ENCODE data around the gene BSN. TPM values are rescaled to one million over a fixed set of nuclear protein-coding genes. Genes with fewer than 3 reads are reported as not detected.

BSN gene
- total RNA-seq, 2 experiments from 2014 or later, result 0.03 to 0.27 TPM

GRCh38 chr3:49591615-49592014 lies 37.3 kb downstream of the BSN start:
- no peaks in the 10 kb centered on the region for H3K36me3 ChIP-seq (ENCODE audit: insufficient read depth, low read length)
- intact Hi-C loops (cut with micrococcal nuclease; ENCODE audit: unreplicated experiment), result no loop called here
- POLR2A ChIA-PET, result no interaction called here
- no peaks in the 10 kb centered on the region for H3K79me2 ChIP-seq (ENCODE audit: insufficient read depth, low read depth, low read length)
- no peak for DNase-seq (ENCODE audit: low spot score)
- no peak overlapping the region for H3K27ac ChIP-seq (ENCODE audit: low read depth, low read length, poor library complexity, severe bottlenecking)
- no peaks in the 10 kb centered on the region for H3K9me3 ChIP-seq (ENCODE audit: low read length)
- no peaks in the 10 kb centered on the region for H3K9me2 ChIP-seq (ENCODE audit: insufficient read depth, low read length)
- no peaks in the 10 kb centered on the region for H3K4me1 ChIP-seq (ENCODE audit: insufficient read depth, low read length, poor library complexity, severe bottlenecking)
- H2AFZ ChIP-seq (ENCODE audit: low read length), result no peak overlapping the region
- no TSS peak for BruUV-seq (replicated peaks)
- H4K20me1 ChIP-seq (ENCODE audit: insufficient read depth, low read length), result no peaks in the 10 kb centered on the region
- no peak overlapping the region for H3K4me3 ChIP-seq (ENCODE audit: low read depth, low read length, poor library complexity, severe bottlenecking)
- CTCF ChIA-PET (ENCODE audit: unreplicated experiment), result no interaction called here
- no peak for TF ChIP-seq EZH2phosphoT487 (IDR thresholded peaks at IDR 0.05; ENCODE audit: borderline replicate concordance, low read depth, low read length)
- TF ChIP-seq CTCF (conservative IDR thresholded peaks at IDR 0.05; ENCODE audit: low read length), result no peak
- no peak overlapping the region for H3K4me2 ChIP-seq (ENCODE audit: low read length)

GRCh38 chr3:49593041-49593440 lies 38.8 kb downstream of the BSN start:
- no TSS peak for BruUV-seq (replicated peaks)
- DNase-seq (ENCODE audit: low spot score), result no peak
- H2AFZ ChIP-seq (ENCODE audit: low read length), result no peak overlapping the region
- H3K36me3 ChIP-seq (ENCODE audit: insufficient read depth, low read length), result no peaks in the 10 kb centered on the region
- no peak overlapping the region for H3K4me3 ChIP-seq (ENCODE audit: low read depth, low read length, poor library complexity, severe bottlenecking)
- intact Hi-C loops (cut with micrococcal nuclease; ENCODE audit: unreplicated experiment), result no loop called here
- no peaks in the 10 kb centered on the region for H3K9me2 ChIP-seq (ENCODE audit: insufficient read depth, low read length)
- no peaks in the 10 kb centered on the region for H3K4me1 ChIP-seq (ENCODE audit: insufficient read depth, low read length, poor library complexity, severe bottlenecking)
- H3K9me3 ChIP-seq (ENCODE audit: low read length), result no peaks in the 10 kb centered on the region
- ChIA-PET POLR2A (no interaction called here), CTCF (ENCODE audit: unreplicated experiment) (no interaction called here)
- no peaks in the 10 kb centered on the region for H3K79me2 ChIP-seq (ENCODE audit: insufficient read depth, low read depth, low read length)
- H4K20me1 ChIP-seq (ENCODE audit: insufficient read depth, low read length), result no peaks in the 10 kb centered on the region
- H3K27ac ChIP-seq (ENCODE audit: low read depth, low read length, poor library complexity, severe bottlenecking), result no peak overlapping the region
- no peak overlapping the region for H3K4me2 ChIP-seq (ENCODE audit: low read length)
- no peak for TF ChIP-seq CTCF (conservative IDR thresholded peaks at IDR 0.05; ENCODE audit: low read length)
- no peak for TF ChIP-seq EZH2phosphoT487 (IDR thresholded peaks at IDR 0.05; ENCODE audit: borderline replicate concordance, low read depth, low read length)

GRCh38 chr3:49600781-49601180 lies 46.5 kb downstream of the BSN start:
- H3K27ac ChIP-seq (ENCODE audit: low read depth, low read length, poor library complexity, severe bottlenecking), result no peak overlapping the region
- no peaks in the 10 kb centered on the region for H3K9me2 ChIP-seq (ENCODE audit: insufficient read depth, low read length)
- no TSS peak for BruUV-seq (replicated peaks)
- TF ChIP-seq CTCF (conservative IDR thresholded peaks at IDR 0.05; ENCODE audit: low read length) (no peak), EZH2phosphoT487 (IDR thresholded peaks at IDR 0.05; ENCODE audit: borderline replicate concordance, low read depth, low read length) (no peak)
- H4K20me1 ChIP-seq (ENCODE audit: insufficient read depth, low read length), result no peaks in the 10 kb centered on the region
- CTCF ChIA-PET (ENCODE audit: unreplicated experiment), result no interaction called here
- intact Hi-C loops (cut with micrococcal nuclease; ENCODE audit: unreplicated experiment), result no loop called here
- no peak overlapping the region for H3K4me2 ChIP-seq (ENCODE audit: low read length)
- no peak overlapping the region for H2AFZ ChIP-seq (ENCODE audit: low read length)
- H3K79me2 ChIP-seq (ENCODE audit: insufficient read depth, low read depth, low read length), result no peaks in the 10 kb centered on the region
- no peaks in the 10 kb centered on the region for H3K9me3 ChIP-seq (ENCODE audit: low read length)
- no peak overlapping the region for H3K4me3 ChIP-seq (ENCODE audit: low read depth, low read length, poor library complexity, severe bottlenecking)
- H3K4me1 ChIP-seq (ENCODE audit: insufficient read depth, low read length, poor library complexity, severe bottlenecking), result no peaks in the 10 kb centered on the region
- POLR2A ChIA-PET, result no interaction called here
- no peak for DNase-seq (ENCODE audit: low spot score)
- H3K36me3 ChIP-seq (ENCODE audit: insufficient read depth, low read length), result no peaks in the 10 kb centered on the region

Measured in OCI-LY7 (cell line).